T-helper 22 cell (primary cell): ENCODE data around the gene SEMA5A.
"Not testable (repeated sequence)": the region's sequence is repeated elsewhere in the genome, so short reads cannot be mapped to it uniquely, and the experiment has no call there.

Source experiments
- DNase-seq: peaks from one replicate; pipeline ENCODE4 v3.0.0-alpha.2; 2020; ENCODE audit warnings: low read depth

The SEMA5A gene

GRCh38 chr5:9354336-9355081 is 191.4 kb downstream of the SEMA5A start:
- no peak for DNase-seq

GRCh38 chr5:9353048-9353447 is 192.8 kb downstream of the SEMA5A start:
- not testable (repeated sequence) for DNase-seq

GRCh38 chr5:9351546-9351945 is 194.3 kb downstream of the SEMA5A start:
- no peak for DNase-seq

GRCh38 chr5:9350301-9350797 is 195.5 kb downstream of the SEMA5A start:
- no peak for DNase-seq

- no peak for DNase-seq
Measured at GRCh38 chr5:9348401-9348996, 197.4 kb downstream of the SEMA5A start.

GRCh38 chr5:9347541-9348295 is 198.2 kb downstream of the SEMA5A start:
- no peak for DNase-seq

GRCh38 chr5:9347032-9347431 is 198.8 kb downstream of the SEMA5A start:
- no peak for DNase-seq

- DNase-seq: no peak
Measured at GRCh38 chr5:9344751-9345240, 201.1 kb downstream of the SEMA5A start.

GRCh38 chr5:9343146-9343850 is 202.6 kb downstream of the SEMA5A start:
- DNase-seq: no peak

GRCh38 chr5:9342161-9342787 is 203.6 kb downstream of the SEMA5A start:
- no peak for DNase-seq

GRCh38 chr5:9340085-9340484 is 205.8 kb downstream of the SEMA5A start:
- no peak for DNase-seq

- DNase-seq: no peak
Measured at GRCh38 chr5:9339206-9339818, 206.6 kb downstream of the SEMA5A start.

GRCh38 chr5:9338796-9339195 is 207.1 kb downstream of the SEMA5A start:
- no peak for DNase-seq

GRCh38 chr5:9337928-9338595 is 207.8 kb downstream of the SEMA5A start:
- DNase-seq: no peak

- DNase-seq: no peak
Measured at GRCh38 chr5:9335754-9336495, 209.9 kb downstream of the SEMA5A start.

GRCh38 chr5:9335269-9335668 is 210.6 kb downstream of the SEMA5A start:
- no peak for DNase-seq

- DNase-seq: no peak
Measured at GRCh38 chr5:9332026-9332425, 213.8 kb downstream of the SEMA5A start.

- DNase-seq: no peak
Measured at GRCh38 chr5:9331372-9331771, 214.5 kb downstream of the SEMA5A start.

- no peak for DNase-seq
Measured at GRCh38 chr5:9329125-9329524, 216.8 kb downstream of the SEMA5A start.

- DNase-seq: no peak
Measured at GRCh38 chr5:9325549-9325948, 220.3 kb downstream of the SEMA5A start.
